CD4-positive, alpha-beta T cell treated with Interleukin-6 for 4 hours (primary cell): ENCODE data around the gene CHCHD3.

Experiments used
- DNase-seq: peaks from one replicate; pipeline ENCODE4 v3.0.0-alpha.2; 2020; ENCODE audit warnings: mixed read lengths

CHCHD3 gene

GRCh38 chr7:133077394-133077793 lies 4.5 kb downstream of the CHCHD3 start:
- DNase-seq: no peak

- DNase-seq: no peak
Observed at GRCh38 chr7:133076142-133076541, 5.7 kb downstream of the CHCHD3 start.

- DNase-seq: no peak
Observed at GRCh38 chr7:133071506-133071905, 10.4 kb downstream of the CHCHD3 start.

GRCh38 chr7:133070562-133070961 lies 11.3 kb downstream of the CHCHD3 start:
- DNase-seq: no peak

- no peak for DNase-seq
Observed at GRCh38 chr7:133065301-133065700, 16.6 kb downstream of the CHCHD3 start.

- DNase-seq: no peak
Observed at GRCh38 chr7:133064082-133064820, 17.6 kb downstream of the CHCHD3 start.

GRCh38 chr7:133061792-133062191 lies 20.1 kb downstream of the CHCHD3 start:
- no peak for DNase-seq

GRCh38 chr7:133061357-133061756 lies 20.5 kb downstream of the CHCHD3 start:
- DNase-seq: no peak

GRCh38 chr7:133060004-133060403 lies 21.9 kb downstream of the CHCHD3 start:
- no peak for DNase-seq

GRCh38 chr7:133059263-133059662 lies 22.6 kb downstream of the CHCHD3 start:
- DNase-seq: no peak

GRCh38 chr7:133056370-133057238 lies 25.3 kb downstream of the CHCHD3 start:
- no peak for DNase-seq

GRCh38 chr7:133054162-133054840 lies 27.6 kb downstream of the CHCHD3 start:
- no peak for DNase-seq

- DNase-seq: no peak
Observed at GRCh38 chr7:133053321-133053891, 28.5 kb downstream of the CHCHD3 start.

GRCh38 chr7:133052826-133053225 lies 29.1 kb downstream of the CHCHD3 start:
- no peak for DNase-seq

GRCh38 chr7:133052401-133052756 lies 29.5 kb downstream of the CHCHD3 start:
- DNase-seq: no peak

- no peak for DNase-seq
Observed at GRCh38 chr7:133051719-133052400, 30.0 kb downstream of the CHCHD3 start.

- no peak for DNase-seq
Observed at GRCh38 chr7:133051066-133051465, 30.8 kb downstream of the CHCHD3 start.

GRCh38 chr7:133050200-133050995 lies 31.5 kb downstream of the CHCHD3 start:
- no peak for DNase-seq

GRCh38 chr7:133048589-133048988 lies 33.3 kb downstream of the CHCHD3 start:
- no peak for DNase-seq

- DNase-seq: no peak
Observed at GRCh38 chr7:133047321-133047720, 34.6 kb downstream of the CHCHD3 start.

- no peak for DNase-seq
Observed at GRCh38 chr7:133044722-133045473, 37.0 kb downstream of the CHCHD3 start.
